IMR-90 (cell line): Measurements from ENCODE around the gene MSI1. TPM values are rescaled to one million over a fixed set of nuclear protein-coding genes. Genes with fewer than 3 reads are reported as not detected.

Experiments used
- ATAC-seq: fragments of 200-7000 bp; cut with Tn5 transposase; 2 replicates; pipeline ENCODE4 v1.9.1; 2020; ENCODE audit warnings: low read depth, mild to moderate bottlenecking, moderate library complexity
- BruUV-seq: library from RNA; stranded (reverse); fragments of 400-500 nt; replicated peaks from 2 replicates; lab custom pipeline; 2021; lab: Mats Ljungman, UMichigan
- CTCF ChIA-PET: fragments of 300-600 bp; formaldehyde crosslinking; extraction: SDS; loops from one replicate; lab custom pipeline; 2021; ENCODE audit warnings: antibody characterized with exemption; lab: Yijun Ruan, JAX
- POLR2A ChIA-PET: fragments of 300-600 bp; sonication (Branson Sonifier 250); formaldehyde crosslinking; loops from one replicate; lab custom pipeline; 2022; ENCODE audit warnings: antibody characterized with exemption; ENCODE audit not compliant: unreplicated experiment; lab: Charles Lee
- DNase-seq: peaks from one replicate; pipeline ENCODE4 v3.0.0; 2013
- H2AFZ ChIP-seq: replicated peaks from 2 replicates; pipeline ENCODE3; 2013; ENCODE audit warnings: low read length, mild to moderate bottlenecking; ENCODE audit not compliant: poor library complexity
- H2AK5ac ChIP-seq: 2 replicates; pipeline ENCODE4 v1.6.1; 2013; ENCODE audit warnings: low read depth, low read length, inconsistent platforms
- H2AK9ac ChIP-seq: replicated peaks from 2 replicates; pipeline ENCODE3; 2013; ENCODE audit warnings: mild to moderate bottlenecking, low read depth, low read length, moderate library complexity; ENCODE audit not compliant: poor library complexity
- H2BK120ac ChIP-seq: 2 replicates; pipeline ENCODE4 v1.6.1; 2013; ENCODE audit warnings: low read depth, low read length, inconsistent platforms
- H2BK15ac ChIP-seq: 3 replicates; pipeline ENCODE4 v1.6.1; 2013; ENCODE audit warnings: low read depth, low read length, inconsistent platforms
- H2BK20ac ChIP-seq: 2 replicates; pipeline ENCODE4 v1.6.1; 2013; ENCODE audit warnings: low read depth, mild to moderate bottlenecking, inconsistent platforms, low read length, moderate library complexity
- H2BK5ac ChIP-seq: 2 replicates; pipeline ENCODE4 v1.6.1; 2013; ENCODE audit warnings: mild to moderate bottlenecking, low read depth, low read length, inconsistent platforms; ENCODE audit not compliant: poor library complexity, severe bottlenecking
- H3K14ac ChIP-seq: replicated peaks from 2 replicates; pipeline ENCODE4 v1.6.1; 2013; ENCODE audit warnings: low read depth, low read length, inconsistent platforms
- H3K18ac ChIP-seq: 2 replicates; pipeline ENCODE4 v1.6.1; 2013; ENCODE audit warnings: low read depth, low read length, control low read depth
- H3K23ac ChIP-seq: 2 replicates; pipeline ENCODE4 v1.6.1; 2013; ENCODE audit warnings: low read depth, low read length, inconsistent platforms
- H3K27ac ChIP-seq: 2 replicates; pipeline ENCODE4 v1.5.1; 2013; ENCODE audit warnings: mild to moderate bottlenecking, control low read depth, low read length; ENCODE audit not compliant: insufficient read depth
- H3K27me3 ChIP-seq: 2 replicates; pipeline ENCODE4 v1.6.1; 2013; ENCODE audit warnings: low read length; ENCODE audit not compliant: control insufficient read depth, insufficient read depth
- H3K36me3 ChIP-seq: 2 replicates; pipeline ENCODE4 v1.6.1; 2013; ENCODE audit warnings: low read length, mixed read lengths; ENCODE audit not compliant: control insufficient read depth, insufficient read depth
- H3K4ac ChIP-seq: 2 replicates; pipeline ENCODE4 v1.6.1; 2013; ENCODE audit warnings: low read depth, low read length, inconsistent platforms
- H3K4me1 ChIP-seq: 2 replicates; pipeline ENCODE4 v1.6.1; 2013; ENCODE audit warnings: low read length, mixed read lengths; ENCODE audit not compliant: control insufficient read depth, insufficient read depth
- H3K4me2 ChIP-seq: 2 replicates; pipeline ENCODE4 v1.6.1; 2013; ENCODE audit warnings: low read depth, mild to moderate bottlenecking, control low read depth, low read length, moderate library complexity
- H3K4me3 ChIP-seq: 2 replicates; pipeline ENCODE4 v1.5.1; 2013; ENCODE audit warnings: low read depth, mild to moderate bottlenecking, control low read depth, low read length, moderate library complexity; ENCODE audit not compliant: insufficient read depth
- H3K56ac ChIP-seq: 2 replicates; pipeline ENCODE4 v1.6.1; 2013; ENCODE audit warnings: low read length, inconsistent platforms; ENCODE audit not compliant: insufficient read depth; ENCODE audit errors: extremely low read depth
- H3K79me1 ChIP-seq, 2 experiments: 2 replicates each; pipeline ENCODE4 v1.6.1; 2013; ENCODE audit warnings: low read length in 2 of 2, inconsistent platforms in 1 of 2, low read depth in 1 of 2
- H3K9ac ChIP-seq: 2 replicates; pipeline ENCODE4 v1.6.1; 2013; ENCODE audit warnings: low read depth, low read length, control low read depth
- H3K9me1 ChIP-seq: 2 replicates; pipeline ENCODE4 v1.6.1; 2013; ENCODE audit warnings: low read length, inconsistent platforms; ENCODE audit not compliant: insufficient read depth
- H3K9me3 ChIP-seq: 2 replicates; pipeline ENCODE4 v1.6.1; 2013; ENCODE audit warnings: low read length; ENCODE audit not compliant: control insufficient read depth, insufficient read depth
- H4K20me1 ChIP-seq: 2 replicates; pipeline ENCODE4 v1.6.1; 2013; ENCODE audit warnings: low read length, inconsistent platforms; ENCODE audit not compliant: insufficient read depth
- H4K5ac ChIP-seq: 2 replicates; pipeline ENCODE4 v1.6.1; 2013; ENCODE audit warnings: mild to moderate bottlenecking, low read depth, low read length, control low read depth
- H4K8ac ChIP-seq, 2 experiments: 2 replicates each; pipeline ENCODE4 v1.6.1; 2013; ENCODE audit warnings: low read depth in 2 of 2, low read length in 2 of 2, control low read depth in 1 of 2, inconsistent platforms in 1 of 2
- H4K91ac ChIP-seq: 2 replicates; pipeline ENCODE4 v1.6.1; 2013; ENCODE audit warnings: low read depth, low read length, inconsistent platforms; ENCODE audit not compliant: insufficient read depth
- BHLHE40 ChIP-seq: fragments of 150-350 bp; IDR thresholded peaks from 2 replicates; pipeline ENCODE4 v1.6.1; 2016; ENCODE audit warnings: mild to moderate bottlenecking, low read depth, low read length
- CEBPB ChIP-seq: IDR thresholded peaks from 2 replicates; pipeline ENCODE4 v1.6.1; 2012; ENCODE audit warnings: low read depth, low read length, improper control_type of control experiment
- CHD1 ChIP-seq: IDR thresholded peaks from 2 replicates; pipeline ENCODE4 v1.6.1; 2012; ENCODE audit warnings: low read depth, low read length, improper control_type of control experiment
- FOS ChIP-seq: fragments of 150-350 bp; IDR thresholded peaks from 2 replicates; pipeline ENCODE4 v1.6.1; 2016; ENCODE audit warnings: low read depth, low read length
- MAFK ChIP-seq: IDR thresholded peaks from 2 replicates; pipeline ENCODE4 v1.6.1; 2012; ENCODE audit warnings: low read depth, low read length, improper control_type of control experiment
- MAZ ChIP-seq: IDR thresholded peaks from 2 replicates; pipeline ENCODE4 v1.6.1; 2012; ENCODE audit warnings: low read depth, mild to moderate bottlenecking, low read length, improper control_type of control experiment, moderate library complexity, borderline replicate concordance
- MXI1 ChIP-seq: IDR thresholded peaks from 2 replicates; pipeline ENCODE4 v1.6.1; 2012; ENCODE audit warnings: low read depth, mild to moderate bottlenecking, low read length, moderate library complexity, borderline replicate concordance
- NFE2L2 ChIP-seq: fragments of 150-350 bp; IDR thresholded peaks from 2 replicates; pipeline ENCODE4 v1.6.1; 2016; ENCODE audit warnings: low read depth, mild to moderate bottlenecking, low read length
- POLR2A ChIP-seq: IDR thresholded peaks from 2 replicates; pipeline ENCODE4 v1.6.1; 2012; ENCODE audit warnings: mild to moderate bottlenecking, low read depth, low read length
- RAD21 ChIP-seq: IDR thresholded peaks from 2 replicates; pipeline ENCODE4 v1.6.1; 2012; ENCODE audit warnings: low read length, improper control_type of control experiment
- RCOR1 ChIP-seq: IDR thresholded peaks from 2 replicates; pipeline ENCODE4 v1.6.1; 2012; ENCODE audit warnings: mild to moderate bottlenecking, low read length, improper control_type of control experiment; ENCODE audit not compliant: insufficient replicate concordance
- RFX5 ChIP-seq: IDR thresholded peaks from 2 replicates; pipeline ENCODE4 v1.8.0; 2012; ENCODE audit warnings: low read depth, mild to moderate bottlenecking, low read length, moderate library complexity
- SMC3 ChIP-seq: fragments of 150-350 bp; IDR thresholded peaks from 2 replicates; pipeline ENCODE4 v1.6.1; 2016; ENCODE audit warnings: low read depth, mild to moderate bottlenecking, antibody characterized with exemption, low read length, moderate library complexity
- WGBS, 2 experiments: methylation state at CpG; one replicate each; pipeline versions ENCODE4 v1.1.5 to v1.1.7; 2013; ENCODE audit warnings: missing lambda C conversion rate in 2 of 2; ENCODE audit not compliant: insufficient read length in 1 of 2; ENCODE audit errors: extremely low coverage in 2 of 2; 5-methylcytosine and 5-hydroxymethylcytosine counted together
- dilution Hi-C: fragments of 300-500 bp; cut with HindIII; formaldehyde crosslinking; loops from one replicate; pipeline ENCODE4 v1.14.3; 2018; ENCODE audit warnings: low sequenced_read_pairs; ENCODE audit not compliant: unreplicated experiment
- in situ Hi-C: fragments of 300-500 bp; cut with MboI; formaldehyde crosslinking; loops from 3 replicates; pipeline ENCODE4 v1.14.3; 2019; ENCODE audit warnings: low sequenced_read_pairs, inconsistent platforms, mixed read lengths
- intact Hi-C: fragments of 100-400 bp; cut with micrococcal nuclease; formaldehyde crosslinking; loops from 2 replicates; pipeline ENCODE4 v1.10.0; 2022
- polyA plus RNA-seq, 3 experiments: library from polyadenylated mRNA; depleted of rRNA; stranded (reverse); fragments of >200 nt; gene quantifications; 2 replicates each; pipeline ENCODE4 v1.2.3, GENCODE V29; 2012; ENCODE audit warnings: low replicate concordance in 1 of 3
- total RNA-seq: library from RNA; depleted of rRNA; stranded (reverse); fragments of >200 nt; gene quantifications from 2 replicates; pipeline ENCODE4 v1.2.3, GENCODE V29; 2012
- TF ChIP-seq, protein P1 (sequence below): conservative IDR thresholded peaks from 2 replicates; pipeline ENCODE4 v1.5.1; 2012; ENCODE audit warnings: mild to moderate bottlenecking, low read depth, low read length, improper control_type of control experiment
- TF ChIP-seq, protein P2 (sequence below): fragments of 150-350 bp; IDR thresholded peaks from 2 replicates; pipeline ENCODE4 v1.6.1; 2017; ENCODE audit warnings: mild to moderate bottlenecking, antibody characterized with exemption, low read length, low read depth
- TF ChIP-seq, protein P3 (sequence below): fragments of 150-350 bp; IDR thresholded peaks from 2 replicates; pipeline ENCODE4 v1.6.1; 2016; ENCODE audit warnings: low read depth, mild to moderate bottlenecking, low read length, moderate library complexity, borderline replicate concordance

The MSI1 gene
- total and polyA plus RNA-seq, 2 of the 4 experiments (the other 2 are of a cell fraction): not detected

DNA sequence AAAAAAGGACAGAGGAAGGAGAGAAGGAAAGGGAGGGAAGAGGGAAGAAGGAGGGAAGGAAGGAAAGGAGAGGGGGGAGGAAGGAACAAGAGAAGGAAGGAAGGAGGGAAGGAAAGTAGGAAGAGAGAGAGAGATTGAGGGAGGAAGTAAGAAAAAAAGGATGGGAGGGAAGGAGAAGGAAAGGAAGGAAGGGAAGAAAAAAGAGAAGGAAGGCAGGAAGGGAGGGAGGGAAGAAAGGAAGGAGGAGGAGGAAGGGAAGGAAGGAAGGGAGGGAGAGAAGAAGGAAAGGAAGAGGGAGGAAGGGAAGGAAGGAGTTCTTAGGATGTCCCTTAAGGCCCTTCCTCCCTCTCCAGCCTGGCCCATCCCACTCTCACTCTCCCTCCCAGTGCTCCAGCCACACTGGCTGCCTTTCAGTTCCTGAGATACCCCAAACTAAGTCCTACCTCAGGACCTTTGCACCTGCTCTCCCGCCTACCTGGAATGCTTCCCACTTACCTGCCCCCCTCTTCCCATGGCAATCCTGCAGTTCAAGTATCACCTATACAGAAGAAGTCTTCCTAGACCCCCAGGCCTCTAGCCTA, 21.7 kb upstream of the MSI1 start:
- ATAC-seq (no peak), DNase-seq (no peak)
- Histone ChIP-seq H3K4ac (no peak overlapping the region), H2BK5ac (no peak overlapping the region), H3K9me1 (no peaks in the 10 kb centered on the region), H2AK9ac (no peak overlapping the region), H3K9ac (no peak overlapping the region), H3K18ac (no peak overlapping the region), H4K8ac (no peak overlapping the region), H4K5ac (no peak overlapping the region), H3K4me3 (no peak overlapping the region), H3K27me3 (peaks cover 50% of the 10 kb centered on the region), H2BK15ac (no peak overlapping the region), H3K79me1 (no peaks in the 10 kb centered on the region), H3K4me2 (no peak overlapping the region), H3K14ac (no peak overlapping the region), H4K91ac (no peak overlapping the region), H2BK120ac (no peak overlapping the region), H3K56ac (no peak overlapping the region), H2AFZ (no peak overlapping the region), H3K23ac (no peak overlapping the region), H2AK5ac (no peak overlapping the region), H2BK20ac (no peak overlapping the region), H3K4me1 (no peaks in the 10 kb centered on the region), H3K36me3 (no peaks in the 10 kb centered on the region), H4K20me1 (no peaks in the 10 kb centered on the region; the same call in 1 of the 2 replicates), H3K27ac (no peak overlapping the region), H3K9me3 (no peaks in the 10 kb centered on the region)
- TF ChIP-seq, protein P1, sequence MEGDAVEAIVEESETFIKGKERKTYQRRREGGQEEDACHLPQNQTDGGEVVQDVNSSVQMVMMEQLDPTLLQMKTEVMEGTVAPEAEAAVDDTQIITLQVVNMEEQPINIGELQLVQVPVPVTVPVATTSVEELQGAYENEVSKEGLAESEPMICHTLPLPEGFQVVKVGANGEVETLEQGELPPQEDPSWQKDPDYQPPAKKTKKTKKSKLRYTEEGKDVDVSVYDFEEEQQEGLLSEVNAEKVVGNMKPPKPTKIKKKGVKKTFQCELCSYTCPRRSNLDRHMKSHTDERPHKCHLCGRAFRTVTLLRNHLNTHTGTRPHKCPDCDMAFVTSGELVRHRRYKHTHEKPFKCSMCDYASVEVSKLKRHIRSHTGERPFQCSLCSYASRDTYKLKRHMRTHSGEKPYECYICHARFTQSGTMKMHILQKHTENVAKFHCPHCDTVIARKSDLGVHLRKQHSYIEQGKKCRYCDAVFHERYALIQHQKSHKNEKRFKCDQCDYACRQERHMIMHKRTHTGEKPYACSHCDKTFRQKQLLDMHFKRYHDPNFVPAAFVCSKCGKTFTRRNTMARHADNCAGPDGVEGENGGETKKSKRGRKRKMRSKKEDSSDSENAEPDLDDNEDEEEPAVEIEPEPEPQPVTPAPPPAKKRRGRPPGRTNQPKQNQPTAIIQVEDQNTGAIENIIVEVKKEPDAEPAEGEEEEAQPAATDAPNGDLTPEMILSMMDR: no peak
- no peak for TF ChIP-seq CHD1
- TF ChIP-seq CEBPB: no peak
- TF ChIP-seq RFX5: no peak
- no peak for TF ChIP-seq MAFK
- TF ChIP-seq MAZ: no peak
- no peak for TF ChIP-seq POLR2A
- no peak for TF ChIP-seq RAD21
- no peak for TF ChIP-seq BHLHE40
- TF ChIP-seq, protein P2, sequence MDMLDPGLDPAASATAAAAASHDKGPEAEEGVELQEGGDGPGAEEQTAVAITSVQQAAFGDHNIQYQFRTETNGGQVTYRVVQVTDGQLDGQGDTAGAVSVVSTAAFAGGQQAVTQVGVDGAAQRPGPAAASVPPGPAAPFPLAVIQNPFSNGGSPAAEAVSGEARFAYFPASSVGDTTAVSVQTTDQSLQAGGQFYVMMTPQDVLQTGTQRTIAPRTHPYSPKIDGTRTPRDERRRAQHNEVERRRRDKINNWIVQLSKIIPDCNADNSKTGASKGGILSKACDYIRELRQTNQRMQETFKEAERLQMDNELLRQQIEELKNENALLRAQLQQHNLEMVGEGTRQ: no peak
- TF ChIP-seq, protein P3, sequence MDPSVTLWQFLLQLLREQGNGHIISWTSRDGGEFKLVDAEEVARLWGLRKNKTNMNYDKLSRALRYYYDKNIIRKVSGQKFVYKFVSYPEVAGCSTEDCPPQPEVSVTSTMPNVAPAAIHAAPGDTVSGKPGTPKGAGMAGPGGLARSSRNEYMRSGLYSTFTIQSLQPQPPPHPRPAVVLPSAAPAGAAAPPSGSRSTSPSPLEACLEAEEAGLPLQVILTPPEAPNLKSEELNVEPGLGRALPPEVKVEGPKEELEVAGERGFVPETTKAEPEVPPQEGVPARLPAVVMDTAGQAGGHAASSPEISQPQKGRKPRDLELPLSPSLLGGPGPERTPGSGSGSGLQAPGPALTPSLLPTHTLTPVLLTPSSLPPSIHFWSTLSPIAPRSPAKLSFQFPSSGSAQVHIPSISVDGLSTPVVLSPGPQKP: no peak
- TF ChIP-seq FOS: no peak
- no peak for TF ChIP-seq SMC3
- TF ChIP-seq NFE2L2: no peak
- TF ChIP-seq RCOR1: no peak
- TF ChIP-seq MXI1: no peak
- ChIA-PET POLR2A (no interaction called here), CTCF (no interaction called here)
- BruUV-seq: no TSS peak
- dilution Hi-C loops: no loop called here
- intact Hi-C loops: no loop called here
- in situ Hi-C loops: no loop called here
- no CpG with 5 or more reads among the region's 1 CpG for WGBS, 2 experiments
